ENCODE data around the gene RABGAP1. TPM values are rescaled to one million over a fixed set of nuclear protein-coding genes. Genes with fewer than 3 reads are reported as not detected.
A peak's percentile ranks its signal among the peaks of the same experiment; 100 is the strongest.

RABGAP1 gene
- total and polyA plus RNA-seq, 10 of the 15 experiments (the other 5 are each of a cell fraction or from before 2014, with no cell fraction given): 2.6 to 31.6 (median 12.5) TPM

DNA sequence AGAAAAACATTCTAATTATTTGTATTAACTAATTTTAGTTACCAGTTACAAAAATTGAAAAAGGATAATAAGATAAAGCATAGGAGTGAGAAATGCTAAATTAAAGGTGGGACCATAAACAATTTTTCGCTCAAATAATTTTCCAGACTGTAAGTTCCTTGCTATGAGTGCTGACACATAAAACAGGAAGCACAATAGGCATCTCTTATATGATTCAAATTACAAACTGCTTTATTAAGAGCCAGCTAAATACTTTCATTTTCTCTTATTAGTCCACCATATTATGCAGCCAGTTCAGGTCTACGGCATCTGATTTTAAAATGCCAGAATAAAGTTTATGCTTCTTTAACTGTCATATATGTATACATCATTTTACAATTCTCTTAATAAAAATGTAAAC lies 40.0 kb upstream of the RABGAP1 start (continued):
- TF ChIP-seq, protein P1, sequence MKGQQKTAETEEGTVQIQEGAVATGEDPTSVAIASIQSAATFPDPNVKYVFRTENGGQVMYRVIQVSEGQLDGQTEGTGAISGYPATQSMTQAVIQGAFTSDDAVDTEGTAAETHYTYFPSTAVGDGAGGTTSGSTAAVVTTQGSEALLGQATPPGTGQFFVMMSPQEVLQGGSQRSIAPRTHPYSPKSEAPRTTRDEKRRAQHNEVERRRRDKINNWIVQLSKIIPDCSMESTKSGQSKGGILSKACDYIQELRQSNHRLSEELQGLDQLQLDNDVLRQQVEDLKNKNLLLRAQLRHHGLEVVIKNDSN (IDR thresholded peaks at IDR 0.05; ENCODE audit: borderline replicate concordance, extremely low read length, insufficient read depth, low read depth, low read length): no peak
- TF ChIP-seq BRCA1 (IDR thresholded peaks at IDR 0.05; ENCODE audit: low read depth, low read length) (no peak), ATF7 (IDR thresholded peaks at IDR 0.05; ENCODE audit: low read depth) (no peak), BMI1 (IDR thresholded peaks at IDR 0.05; ENCODE audit: borderline replicate concordance) (no peak), CBFB (IDR thresholded peaks at IDR 0.05; ENCODE audit: low read depth) (no peak), JUND (IDR thresholded peaks at IDR 0.05; ENCODE audit: low read depth, low read length) (no peak), RFX5 (IDR thresholded peaks at IDR 0.05; ENCODE audit: low read depth, low read length) (no peak), HDAC2 (IDR thresholded peaks at IDR 0.05) (no peak), SMARCA5 (IDR thresholded peaks at IDR 0.05) (no peak), BCL11A (IDR thresholded peaks at IDR 0.05; ENCODE audit: low read depth, low read length) (no peak)
- TF ChIP-seq, protein P2, sequence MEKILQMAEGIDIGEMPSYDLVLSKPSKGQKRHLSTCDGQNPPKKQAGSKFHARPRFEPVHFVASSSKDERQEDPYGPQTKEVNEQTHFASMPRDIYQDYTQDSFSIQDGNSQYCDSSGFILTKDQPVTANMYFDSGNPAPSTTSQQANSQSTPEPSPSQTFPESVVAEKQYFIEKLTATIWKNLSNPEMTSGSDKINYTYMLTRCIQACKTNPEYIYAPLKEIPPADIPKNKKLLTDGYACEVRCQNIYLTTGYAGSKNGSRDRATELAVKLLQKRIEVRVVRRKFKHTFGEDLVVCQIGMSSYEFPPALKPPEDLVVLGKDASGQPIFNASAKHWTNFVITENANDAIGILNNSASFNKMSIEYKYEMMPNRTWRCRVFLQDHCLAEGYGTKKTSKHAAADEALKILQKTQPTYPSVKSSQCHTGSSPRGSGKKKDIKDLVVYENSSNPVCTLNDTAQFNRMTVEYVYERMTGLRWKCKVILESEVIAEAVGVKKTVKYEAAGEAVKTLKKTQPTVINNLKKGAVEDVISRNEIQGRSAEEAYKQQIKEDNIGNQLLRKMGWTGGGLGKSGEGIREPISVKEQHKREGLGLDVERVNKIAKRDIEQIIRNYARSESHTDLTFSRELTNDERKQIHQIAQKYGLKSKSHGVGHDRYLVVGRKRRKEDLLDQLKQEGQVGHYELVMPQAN (conservative IDR thresholded peaks at IDR 0.05): no peak
- TF ChIP-seq, protein P3, sequence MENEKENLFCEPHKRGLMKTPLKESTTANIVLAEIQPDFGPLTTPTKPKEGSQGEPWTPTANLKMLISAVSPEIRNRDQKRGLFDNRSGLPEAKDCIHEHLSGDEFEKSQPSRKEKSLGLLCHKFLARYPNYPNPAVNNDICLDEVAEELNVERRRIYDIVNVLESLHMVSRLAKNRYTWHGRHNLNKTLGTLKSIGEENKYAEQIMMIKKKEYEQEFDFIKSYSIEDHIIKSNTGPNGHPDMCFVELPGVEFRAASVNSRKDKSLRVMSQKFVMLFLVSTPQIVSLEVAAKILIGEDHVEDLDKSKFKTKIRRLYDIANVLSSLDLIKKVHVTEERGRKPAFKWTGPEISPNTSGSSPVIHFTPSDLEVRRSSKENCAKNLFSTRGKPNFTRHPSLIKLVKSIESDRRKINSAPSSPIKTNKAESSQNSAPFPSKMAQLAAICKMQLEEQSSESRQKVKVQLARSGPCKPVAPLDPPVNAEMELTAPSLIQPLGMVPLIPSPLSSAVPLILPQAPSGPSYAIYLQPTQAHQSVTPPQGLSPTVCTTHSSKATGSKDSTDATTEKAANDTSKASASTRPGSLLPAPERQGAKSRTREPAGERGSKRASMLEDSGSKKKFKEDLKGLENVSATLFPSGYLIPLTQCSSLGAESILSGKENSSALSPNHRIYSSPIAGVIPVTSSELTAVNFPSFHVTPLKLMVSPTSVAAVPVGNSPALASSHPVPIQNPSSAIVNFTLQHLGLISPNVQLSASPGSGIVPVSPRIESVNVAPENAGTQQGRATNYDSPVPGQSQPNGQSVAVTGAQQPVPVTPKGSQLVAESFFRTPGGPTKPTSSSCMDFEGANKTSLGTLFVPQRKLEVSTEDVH (IDR thresholded peaks at IDR 0.05; ENCODE audit: low read depth, partially characterized antibody): no peak
- TF ChIP-seq, protein P4, sequence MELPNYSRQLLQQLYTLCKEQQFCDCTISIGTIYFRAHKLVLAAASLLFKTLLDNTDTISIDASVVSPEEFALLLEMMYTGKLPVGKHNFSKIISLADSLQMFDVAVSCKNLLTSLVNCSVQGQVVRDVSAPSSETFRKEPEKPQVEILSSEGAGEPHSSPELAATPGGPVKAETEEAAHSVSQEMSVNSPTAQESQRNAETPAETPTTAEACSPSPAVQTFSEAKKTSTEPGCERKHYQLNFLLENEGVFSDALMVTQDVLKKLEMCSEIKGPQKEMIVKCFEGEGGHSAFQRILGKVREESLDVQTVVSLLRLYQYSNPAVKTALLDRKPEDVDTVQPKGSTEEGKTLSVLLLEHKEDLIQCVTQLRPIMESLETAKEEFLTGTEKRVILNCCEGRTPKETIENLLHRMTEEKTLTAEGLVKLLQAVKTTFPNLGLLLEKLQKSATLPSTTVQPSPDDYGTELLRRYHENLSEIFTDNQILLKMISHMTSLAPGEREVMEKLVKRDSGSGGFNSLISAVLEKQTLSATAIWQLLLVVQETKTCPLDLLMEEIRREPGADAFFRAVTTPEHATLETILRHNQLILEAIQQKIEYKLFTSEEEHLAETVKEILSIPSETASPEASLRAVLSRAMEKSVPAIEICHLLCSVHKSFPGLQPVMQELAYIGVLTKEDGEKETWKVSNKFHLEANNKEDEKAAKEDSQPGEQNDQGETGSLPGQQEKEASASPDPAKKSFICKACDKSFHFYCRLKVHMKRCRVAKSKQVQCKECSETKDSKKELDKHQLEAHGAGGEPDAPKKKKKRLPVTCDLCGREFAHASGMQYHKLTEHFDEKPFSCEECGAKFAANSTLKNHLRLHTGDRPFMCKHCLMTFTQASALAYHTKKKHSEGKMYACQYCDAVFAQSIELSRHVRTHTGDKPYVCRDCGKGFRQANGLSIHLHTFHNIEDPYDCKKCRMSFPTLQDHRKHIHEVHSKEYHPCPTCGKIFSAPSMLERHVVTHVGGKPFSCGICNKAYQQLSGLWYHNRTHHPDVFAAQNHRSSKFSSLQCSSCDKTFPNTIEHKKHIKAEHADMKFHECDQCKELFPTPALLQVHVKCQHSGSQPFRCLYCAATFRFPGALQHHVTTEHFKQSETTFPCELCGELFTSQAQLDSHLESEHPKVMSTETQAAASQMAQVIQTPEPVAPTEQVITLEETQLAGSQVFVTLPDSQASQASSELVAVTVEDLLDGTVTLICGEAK (IDR thresholded peaks at IDR 0.05; ENCODE audit: borderline replicate concordance): peak; percentile 88
- TF ChIP-seq, protein P5, sequence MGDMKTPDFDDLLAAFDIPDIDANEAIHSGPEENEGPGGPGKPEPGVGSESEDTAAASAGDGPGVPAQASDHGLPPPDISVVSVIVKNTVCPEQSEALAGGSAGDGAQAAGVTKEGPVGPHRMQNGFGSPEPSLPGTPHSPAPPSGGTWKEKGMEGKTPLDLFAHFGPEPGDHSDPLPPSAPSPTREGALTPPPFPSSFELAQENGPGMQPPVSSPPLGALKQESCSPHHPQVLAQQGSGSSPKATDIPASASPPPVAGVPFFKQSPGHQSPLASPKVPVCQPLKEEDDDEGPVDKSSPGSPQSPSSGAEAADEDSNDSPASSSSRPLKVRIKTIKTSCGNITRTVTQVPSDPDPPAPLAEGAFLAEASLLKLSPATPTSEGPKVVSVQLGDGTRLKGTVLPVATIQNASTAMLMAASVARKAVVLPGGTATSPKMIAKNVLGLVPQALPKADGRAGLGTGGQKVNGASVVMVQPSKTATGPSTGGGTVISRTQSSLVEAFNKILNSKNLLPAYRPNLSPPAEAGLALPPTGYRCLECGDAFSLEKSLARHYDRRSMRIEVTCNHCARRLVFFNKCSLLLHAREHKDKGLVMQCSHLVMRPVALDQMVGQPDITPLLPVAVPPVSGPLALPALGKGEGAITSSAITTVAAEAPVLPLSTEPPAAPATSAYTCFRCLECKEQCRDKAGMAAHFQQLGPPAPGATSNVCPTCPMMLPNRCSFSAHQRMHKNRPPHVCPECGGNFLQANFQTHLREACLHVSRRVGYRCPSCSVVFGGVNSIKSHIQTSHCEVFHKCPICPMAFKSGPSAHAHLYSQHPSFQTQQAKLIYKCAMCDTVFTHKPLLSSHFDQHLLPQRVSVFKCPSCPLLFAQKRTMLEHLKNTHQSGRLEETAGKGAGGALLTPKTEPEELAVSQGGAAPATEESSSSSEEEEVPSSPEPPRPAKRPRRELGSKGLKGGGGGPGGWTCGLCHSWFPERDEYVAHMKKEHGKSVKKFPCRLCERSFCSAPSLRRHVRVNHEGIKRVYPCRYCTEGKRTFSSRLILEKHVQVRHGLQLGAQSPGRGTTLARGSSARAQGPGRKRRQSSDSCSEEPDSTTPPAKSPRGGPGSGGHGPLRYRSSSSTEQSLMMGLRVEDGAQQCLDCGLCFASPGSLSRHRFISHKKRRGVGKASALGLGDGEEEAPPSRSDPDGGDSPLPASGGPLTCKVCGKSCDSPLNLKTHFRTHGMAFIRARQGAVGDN (IDR thresholded peaks at IDR 0.05): 0 out of 2 replicates have a peak, but pooled peaks have one; percentile 12
- TF ChIP-seq, protein P6, sequence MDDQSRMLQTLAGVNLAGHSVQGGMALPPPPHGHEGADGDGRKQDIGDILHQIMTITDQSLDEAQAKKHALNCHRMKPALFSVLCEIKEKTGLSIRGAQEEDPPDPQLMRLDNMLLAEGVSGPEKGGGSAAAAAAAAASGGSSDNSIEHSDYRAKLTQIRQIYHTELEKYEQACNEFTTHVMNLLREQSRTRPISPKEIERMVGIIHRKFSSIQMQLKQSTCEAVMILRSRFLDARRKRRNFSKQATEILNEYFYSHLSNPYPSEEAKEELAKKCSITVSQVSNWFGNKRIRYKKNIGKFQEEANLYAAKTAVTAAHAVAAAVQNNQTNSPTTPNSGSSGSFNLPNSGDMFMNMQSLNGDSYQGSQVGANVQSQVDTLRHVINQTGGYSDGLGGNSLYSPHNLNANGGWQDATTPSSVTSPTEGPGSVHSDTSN (IDR thresholded peaks at IDR 0.05; ENCODE audit: insufficient replicate concordance, low read depth, low read length): no peak
